RPMI8226 (cell line): ENCODE results near the gene SKAP2.
A peak's percentile ranks its signal among the peaks of the same experiment; 100 is the strongest.

Experiments used
- DNase-seq: peaks from one replicate; pipeline ENCODE4 v3.0.0-alpha.2; 2015

SKAP2 gene

DNA sequence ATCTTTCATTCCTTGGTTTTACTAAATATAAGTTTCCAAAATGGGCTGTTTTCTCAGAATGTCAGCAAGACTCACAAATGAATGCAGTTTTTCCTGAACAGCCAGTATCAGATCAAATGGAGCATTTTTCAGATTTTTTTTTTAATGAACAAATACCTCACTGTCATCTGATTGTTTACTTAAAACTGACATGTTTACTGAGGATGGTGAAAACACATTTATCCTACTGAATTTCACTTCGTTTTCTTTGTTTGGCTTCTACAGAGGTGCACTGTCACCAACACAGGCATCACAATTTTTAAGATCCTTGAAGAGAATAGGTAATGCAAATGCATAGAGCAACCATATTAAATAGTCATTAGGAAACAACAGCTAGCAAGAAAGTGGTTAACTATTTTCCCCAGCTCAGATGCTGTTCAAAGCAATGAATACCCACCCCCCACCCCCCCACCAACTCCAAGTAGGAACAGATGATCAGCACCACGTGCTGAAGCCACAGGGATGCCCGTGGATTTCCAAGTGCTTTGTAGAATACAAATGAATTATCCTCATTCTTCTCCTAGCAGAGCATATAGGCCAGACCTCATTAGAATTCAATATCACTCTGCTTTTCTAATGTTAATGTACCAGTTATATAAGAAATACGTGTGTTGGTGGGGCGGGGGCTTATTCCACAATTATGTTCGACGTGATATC is 205.9 kb downstream of the SKAP2 start:
- no peak for DNase-seq

DNA sequence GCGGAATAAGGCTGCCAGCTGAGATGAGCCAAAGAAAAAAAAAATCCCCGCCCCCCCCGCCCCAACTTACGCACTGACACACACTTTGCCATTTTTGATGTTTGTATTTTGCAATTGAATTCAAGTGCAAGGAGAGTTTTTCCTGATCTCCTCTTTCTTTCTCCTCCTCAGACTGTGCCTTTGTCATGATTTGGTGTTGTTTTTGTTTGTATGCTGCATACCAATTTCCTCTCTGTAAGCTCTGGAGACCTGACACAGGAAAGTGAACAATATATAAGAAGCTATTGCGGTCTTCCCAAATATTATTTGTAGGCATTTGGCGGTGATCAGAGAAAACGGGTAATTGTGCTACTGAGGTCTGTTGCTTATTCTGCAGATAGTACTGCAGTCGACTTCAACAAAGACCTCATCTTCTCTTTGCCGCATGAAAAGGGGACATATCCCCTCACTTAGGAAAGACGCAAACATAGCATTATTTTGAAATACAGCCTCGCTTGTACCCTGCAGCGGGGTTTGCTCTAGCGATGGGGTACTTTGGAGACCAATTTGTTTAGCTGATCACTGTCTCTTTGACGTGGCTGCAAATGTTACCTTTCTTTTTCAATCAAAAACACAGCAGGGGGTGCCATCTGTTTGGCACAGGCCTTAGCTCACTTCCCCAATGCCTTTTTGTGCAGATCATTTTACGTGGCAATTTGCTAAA is 206.6 kb downstream of the SKAP2 start:
- no peak for DNase-seq

DNA sequence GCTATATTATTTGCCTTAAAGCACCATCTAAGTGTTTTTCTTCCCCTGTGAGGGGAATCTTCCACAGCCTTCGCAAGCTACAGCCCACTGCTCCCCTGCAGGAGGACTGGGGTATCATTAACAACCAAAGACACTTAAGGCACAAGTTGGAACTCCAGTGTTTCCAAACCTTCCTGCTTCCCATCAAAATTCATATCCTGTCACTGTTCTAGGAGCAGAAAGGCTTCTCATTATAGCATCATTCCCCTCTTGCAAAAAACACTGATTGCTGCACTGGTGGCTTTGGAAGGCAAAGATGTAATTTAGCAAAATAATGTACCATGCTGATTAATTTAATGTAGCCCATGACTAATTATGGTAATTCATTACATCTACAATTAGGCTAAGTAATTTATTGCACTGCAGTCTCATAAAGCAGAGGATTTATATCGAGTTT is 207.2 kb downstream of the SKAP2 start:
- DNase-seq = no peak

DNA sequence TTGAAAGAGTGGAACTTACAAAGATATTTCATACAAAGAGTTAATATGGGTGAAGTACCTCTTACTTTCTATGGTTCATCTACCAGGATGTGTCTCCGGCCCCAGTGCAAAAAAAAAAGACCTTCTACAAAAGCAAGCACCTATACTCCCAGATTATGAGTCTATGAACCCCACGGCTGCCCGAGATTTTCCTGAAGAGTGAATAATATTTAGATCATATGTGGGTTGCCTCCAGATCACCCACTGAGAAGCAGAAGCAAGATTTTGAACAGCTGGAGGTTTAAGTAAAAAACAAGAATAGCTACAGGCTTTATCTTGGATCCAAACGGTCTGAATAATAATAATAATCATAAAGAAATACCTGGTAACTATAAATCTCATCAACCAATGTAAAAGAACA is 207.7 kb downstream of the SKAP2 start:
- DNase-seq = no peak

DNA sequence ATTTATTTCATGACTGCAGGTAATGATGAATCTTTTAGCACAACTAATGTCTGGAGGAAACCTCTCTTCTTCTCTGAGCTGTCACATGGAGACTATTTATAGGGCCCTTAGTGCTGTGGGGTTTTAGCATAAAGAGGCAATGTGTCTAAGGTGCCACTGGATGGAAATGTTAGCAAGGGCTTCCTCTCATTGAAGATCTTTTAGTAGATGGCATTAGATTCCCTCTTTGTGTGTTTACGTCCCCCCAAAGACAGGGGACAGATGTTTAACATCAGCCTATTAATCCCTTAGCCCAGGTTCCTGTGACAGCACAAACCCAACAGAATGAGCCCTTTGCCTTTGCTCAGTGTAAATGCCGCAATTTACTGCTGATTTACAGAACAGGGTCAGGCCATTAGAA is 208.6 kb downstream of the SKAP2 start:
- DNase-seq = no peak

DNA sequence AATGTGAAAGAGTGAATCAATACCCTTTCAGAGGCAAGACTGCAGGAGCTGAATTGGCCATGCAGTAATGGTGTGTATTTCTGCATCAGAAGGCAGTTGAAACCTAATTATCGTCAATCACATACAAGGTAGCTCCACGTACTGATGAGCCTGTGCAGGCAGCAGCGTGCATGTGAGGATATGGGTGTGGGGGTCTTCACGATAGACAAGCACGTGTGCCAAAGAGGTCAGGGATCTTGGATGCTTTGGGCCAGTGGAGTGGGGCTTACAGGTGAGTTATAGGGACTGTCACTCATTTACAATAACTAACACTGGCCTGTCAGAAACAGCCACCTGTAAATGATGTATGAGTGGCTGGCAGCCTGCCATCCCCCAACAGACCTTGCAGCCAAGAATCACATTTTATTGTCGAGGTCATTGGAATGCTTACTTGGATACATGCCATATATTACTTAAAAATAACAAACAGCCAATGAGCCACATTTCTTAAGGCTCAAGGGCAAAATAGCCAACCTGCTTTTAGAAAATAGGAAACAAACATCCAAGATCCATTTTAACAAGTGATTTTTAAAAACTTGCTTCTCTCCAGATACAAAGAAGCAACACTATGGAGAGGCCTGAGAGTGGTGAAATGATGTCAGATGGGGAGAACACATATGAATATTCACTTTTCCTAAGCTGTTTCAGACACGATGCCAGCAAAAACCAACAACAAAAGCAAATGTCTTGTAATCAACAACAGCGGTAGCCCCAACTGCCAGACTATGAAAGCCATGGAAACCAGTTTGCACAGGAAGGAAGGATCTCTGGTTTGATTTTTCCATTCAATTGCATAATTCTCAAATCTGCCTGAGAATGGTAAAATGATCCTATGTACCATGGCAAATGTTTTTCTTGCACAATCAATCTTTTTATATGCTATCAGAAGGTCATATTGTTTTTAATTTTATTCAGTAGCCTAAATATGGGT is 210.7 kb downstream of the SKAP2 start:
- DNase-seq = peak; percentile 60

DNA sequence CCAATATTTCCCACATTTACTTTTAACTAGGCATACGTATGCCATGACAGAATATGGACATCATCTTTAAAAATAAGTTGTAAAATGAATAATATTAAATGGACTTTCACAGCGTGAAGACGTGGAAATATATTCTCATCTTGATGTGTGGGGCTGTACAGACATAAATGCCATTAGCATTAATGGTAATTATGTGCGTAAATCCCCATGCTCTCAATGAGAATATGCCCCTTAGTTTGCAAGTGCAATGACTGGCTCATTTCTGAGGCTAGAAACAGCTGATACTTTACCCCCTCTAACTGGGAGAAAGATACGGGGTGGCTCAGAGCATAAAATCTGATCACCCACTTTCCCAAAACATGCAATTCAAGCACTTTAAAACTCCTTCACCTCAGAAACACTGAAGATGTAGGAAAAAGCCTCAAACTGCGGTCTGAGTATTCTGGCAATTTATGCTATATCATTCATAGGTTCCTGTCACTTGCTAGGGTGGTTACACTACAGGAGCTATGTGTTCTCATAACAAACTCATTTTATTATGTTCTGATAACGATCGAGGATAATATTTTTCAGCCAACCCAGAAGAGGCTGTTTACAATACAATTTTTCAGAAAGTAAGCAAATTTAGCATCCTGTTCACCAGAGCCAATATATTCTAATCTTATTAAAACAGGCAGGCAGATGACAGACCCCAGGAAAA is 211.8 kb downstream of the SKAP2 start:
- no peak for DNase-seq

DNA sequence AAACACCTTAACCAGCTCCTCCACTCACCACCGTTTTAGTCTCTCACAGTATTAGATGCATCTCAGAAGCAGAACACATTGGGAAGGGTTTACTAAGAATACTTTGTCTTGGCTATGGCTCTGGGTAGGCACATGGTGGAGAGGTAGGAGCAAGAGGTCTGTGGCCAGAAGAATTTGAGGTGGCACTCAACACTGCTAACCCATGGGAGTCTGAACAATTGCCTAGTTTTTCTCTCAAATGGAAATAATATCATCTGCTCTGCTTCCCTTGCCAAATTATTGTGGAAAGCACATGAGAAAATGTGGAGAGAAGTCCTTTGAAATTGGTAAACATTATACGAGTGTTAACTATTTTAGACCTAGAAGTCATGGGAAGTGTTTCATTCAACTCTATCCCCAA is 214.3 kb downstream of the SKAP2 start:
- DNase-seq = no peak

DNA sequence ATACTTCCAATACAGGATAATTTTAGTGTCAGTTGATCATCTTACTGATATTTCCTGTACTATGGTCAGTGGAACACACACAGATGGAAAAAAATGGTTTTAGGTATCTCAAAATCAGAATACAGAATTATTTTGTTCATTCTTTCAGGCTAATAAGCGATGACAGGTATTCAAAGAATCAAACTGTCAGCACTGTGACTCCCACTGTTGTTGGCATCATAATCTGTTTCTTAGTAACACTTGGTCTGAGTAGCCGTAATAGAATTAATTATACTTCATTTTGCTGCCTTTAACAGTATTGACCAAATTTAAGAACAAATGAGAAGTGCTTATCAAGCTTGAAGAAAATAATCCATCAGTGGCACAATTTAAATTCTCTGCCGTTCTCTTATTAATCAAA is 215.0 kb downstream of the SKAP2 start:
- no peak for DNase-seq

DNA sequence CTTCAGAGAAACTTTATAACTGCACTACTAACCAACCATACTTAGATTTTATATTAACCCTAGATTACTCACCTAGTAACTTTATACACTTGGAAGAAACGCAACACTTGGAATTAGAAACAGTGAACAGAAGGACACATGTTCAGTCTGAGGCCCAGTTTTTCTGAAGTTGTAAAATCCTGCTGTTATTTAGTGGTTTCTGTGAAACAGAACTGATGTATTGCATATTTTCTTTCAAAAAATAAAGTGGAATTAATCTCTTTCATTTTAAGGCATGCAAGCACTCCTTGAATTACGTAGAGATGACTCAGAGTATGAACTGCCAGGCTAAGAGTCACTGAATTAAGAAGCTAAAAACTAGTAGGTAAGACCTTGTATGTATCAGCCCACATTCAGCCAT is 215.8 kb downstream of the SKAP2 start:
- no peak for DNase-seq

DNA sequence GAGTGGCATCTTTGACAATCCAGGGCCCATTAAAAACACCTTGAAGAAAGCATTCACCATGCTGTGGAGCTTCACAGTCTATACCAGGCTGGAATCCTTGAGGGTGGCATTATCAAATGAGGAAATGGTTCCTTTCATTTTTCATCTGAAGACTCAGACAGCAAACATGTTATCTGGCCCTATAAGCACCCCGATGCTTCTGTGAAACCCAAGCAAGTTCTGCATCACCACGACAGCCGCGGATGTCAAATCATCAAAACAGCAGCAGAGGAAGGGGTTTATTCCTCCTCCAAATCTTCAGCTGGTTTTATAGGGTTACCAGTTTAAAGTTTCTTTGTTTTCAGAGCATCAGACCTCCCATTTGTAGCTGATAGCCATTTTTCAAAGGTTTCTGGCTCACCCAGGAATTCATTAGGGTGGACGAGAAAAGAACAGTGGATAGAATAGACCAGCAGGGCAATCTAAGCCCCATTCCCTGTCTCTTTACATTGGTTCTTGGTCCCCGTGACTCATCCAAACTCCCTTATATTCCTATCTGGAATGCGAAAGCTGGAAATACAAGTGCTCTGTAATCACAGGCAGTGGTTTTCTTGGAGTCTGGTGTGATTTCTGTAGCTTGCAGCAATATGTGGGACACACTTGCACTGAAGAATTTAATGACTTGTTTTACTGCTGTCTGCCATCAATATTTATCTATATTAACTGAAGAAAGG is 217.9 kb downstream of the SKAP2 start:
- DNase-seq = no peak

DNA sequence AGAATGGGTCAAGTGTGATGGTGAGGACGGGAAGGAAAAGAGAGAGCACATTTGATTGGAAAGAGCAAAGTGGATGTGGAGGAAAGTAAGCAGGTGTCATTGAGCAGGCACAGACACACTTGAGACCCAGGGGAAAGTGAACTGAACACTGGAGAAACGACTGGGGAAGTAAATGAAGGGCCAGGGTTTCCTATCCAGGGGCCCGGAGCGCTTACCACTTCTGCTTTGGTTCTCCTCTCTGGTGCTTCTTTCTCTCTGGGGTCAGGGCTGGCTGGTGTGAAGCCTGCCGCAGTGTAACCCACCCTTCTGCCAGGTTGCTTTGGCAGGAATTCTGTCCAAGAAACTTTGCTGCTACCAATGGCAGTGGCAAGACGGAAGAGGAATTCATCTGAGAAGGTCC is 219.3 kb downstream of the SKAP2 start:
- no peak for DNase-seq

DNA sequence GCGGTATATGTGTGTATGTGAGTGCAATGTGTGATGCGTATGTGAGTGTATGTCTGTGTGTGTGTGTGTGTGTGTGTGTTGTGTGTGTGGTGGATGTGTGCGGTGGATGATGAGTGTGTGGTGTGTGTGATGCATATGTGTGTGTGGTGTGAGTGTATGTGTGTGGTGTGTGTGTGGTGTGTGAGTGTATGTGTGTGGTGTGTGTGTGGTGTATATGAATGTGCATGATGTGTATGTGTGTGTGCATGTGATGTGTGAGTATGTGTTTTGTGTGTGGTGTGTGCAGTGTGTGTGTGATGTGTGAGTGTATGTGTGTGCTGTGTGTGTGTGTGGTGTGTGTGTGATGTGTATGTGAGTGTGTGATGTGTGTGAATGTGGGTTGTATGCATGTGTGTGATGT is 222.0 kb downstream of the SKAP2 start:
- no peak for DNase-seq

DNA sequence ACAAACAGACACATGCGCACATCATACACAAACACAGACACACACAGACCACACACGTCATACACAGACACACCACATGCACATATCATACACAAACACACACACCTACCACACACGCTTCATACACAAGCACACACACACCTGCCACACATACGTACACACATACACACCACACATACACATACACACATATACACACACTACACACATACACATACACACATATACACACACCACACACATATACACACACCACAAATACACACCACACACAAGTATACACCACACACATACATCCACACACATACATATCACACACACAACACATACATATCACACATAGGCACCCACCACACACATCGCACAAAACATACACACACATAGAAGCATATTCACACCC is 224.7 kb downstream of the SKAP2 start:
- DNase-seq = no peak

DNA sequence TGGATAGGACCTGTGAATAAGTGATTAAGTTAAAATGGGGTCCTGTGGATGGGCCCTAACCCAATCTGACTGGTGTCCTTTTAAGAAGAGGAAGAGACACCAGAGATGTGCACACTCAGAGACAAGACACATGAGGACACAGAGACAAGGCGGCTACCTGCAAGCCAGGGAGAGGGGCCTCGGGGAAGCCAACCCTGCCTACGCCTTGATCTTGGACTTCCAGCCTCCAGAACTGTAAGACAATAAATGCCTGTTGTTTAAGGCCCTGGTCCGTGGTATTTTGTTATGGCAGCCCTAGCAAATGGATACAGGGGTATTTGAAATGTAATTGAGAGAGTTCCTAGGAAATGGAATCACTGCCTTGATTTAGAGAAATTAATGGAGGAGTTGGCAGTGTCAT is 225.3 kb downstream of the SKAP2 start:
- no peak for DNase-seq

DNA sequence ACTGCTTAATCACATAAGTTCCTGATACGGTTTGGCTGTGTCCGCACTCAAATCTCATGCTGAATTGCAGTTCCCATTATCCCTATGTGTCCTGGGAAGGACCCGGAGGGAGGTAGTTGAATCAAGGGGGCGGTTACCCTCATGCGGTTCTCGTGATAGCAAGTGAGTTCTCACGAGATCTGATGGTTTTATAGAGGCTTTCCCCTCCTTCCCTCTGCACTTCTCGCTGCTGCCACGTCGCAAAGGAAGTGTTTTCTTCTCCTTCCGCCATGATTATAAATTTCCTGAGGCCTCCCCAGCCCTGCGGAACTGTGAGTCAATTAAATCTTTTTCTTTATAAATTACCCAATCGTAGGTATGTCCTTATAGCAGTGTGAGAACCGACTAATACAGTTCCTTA is 226.2 kb downstream of the SKAP2 start:
- DNase-seq = no peak

DNA sequence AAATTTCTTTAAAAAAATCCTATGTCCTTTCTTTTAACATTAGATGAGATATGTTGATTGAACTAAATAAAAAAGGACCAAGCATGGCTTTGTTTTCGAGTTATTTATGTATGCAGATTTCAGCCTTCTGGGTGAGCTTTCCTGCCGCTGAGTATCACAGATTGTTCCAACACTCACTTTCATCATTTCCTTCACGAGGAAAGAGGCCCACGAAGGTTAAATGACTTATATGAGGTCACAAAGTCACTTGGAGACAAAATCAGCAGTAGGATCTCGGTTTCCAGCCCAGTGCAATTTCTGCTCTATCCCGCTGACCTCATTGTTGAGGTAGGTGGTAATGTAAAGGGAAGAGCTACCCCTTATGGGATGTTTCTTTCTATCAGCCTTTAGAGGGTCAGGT is 226.8 kb downstream of the SKAP2 start:
- DNase-seq = no peak

DNA sequence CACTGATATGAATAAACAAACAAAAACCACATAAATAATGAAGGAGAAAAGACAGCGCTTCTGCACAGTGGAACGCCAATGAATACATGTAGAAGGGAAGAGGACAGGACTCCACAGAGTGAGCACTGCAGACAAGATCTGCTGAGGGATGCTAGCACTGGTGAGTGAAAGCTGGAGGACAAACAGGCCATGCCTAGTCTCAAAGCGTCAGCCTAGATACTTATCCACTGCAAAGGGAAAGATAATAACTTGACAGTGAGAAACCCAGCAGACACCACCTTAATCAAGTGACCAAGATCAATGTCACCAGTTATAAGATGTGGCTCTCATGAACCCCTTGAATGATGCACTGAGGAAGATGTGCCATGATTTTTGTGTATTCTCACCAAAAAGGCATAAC is 227.6 kb downstream of the SKAP2 start:
- DNase-seq = no peak

DNA sequence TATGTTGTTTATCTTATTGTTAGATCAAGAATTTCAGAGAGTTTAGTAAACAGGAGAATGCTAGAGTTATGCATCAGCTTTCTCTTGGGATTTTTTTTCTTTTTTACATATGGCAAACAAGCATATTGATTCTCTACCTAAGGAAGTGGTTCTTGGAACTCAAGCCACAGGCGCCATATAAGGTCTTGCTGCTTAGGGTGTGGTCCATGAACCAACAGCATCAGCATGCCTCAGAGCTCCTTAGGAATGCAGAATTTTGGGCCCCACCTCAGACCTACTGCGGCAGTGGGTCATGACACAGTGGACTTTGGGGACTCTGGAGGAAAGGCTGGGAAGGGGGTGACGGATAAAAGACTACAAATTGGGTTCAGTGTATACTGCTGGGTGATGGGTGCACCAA is 230.8 kb downstream of the SKAP2 start:
- no peak for DNase-seq

DNA sequence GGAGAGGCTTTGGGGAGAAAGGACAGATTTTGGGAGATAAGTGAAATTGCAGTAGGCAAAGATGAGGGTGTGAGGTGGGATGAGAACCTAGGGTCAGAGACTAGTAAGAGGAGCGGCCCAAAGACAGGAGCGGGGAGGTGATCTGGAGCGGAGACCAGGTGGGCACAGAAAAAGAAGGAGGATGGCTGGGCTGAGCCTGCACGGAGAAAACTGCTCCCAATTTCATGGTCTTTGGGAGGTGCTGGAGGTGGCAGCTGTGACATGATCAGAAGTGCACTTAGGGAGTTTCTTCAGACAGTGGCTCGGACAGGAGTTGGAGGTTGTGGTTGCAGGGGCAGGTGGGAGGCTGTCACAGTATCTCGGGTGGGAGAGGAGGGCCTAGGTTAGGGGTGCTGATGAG is 232.8 kb downstream of the SKAP2 start:
- no peak for DNase-seq

DNA sequence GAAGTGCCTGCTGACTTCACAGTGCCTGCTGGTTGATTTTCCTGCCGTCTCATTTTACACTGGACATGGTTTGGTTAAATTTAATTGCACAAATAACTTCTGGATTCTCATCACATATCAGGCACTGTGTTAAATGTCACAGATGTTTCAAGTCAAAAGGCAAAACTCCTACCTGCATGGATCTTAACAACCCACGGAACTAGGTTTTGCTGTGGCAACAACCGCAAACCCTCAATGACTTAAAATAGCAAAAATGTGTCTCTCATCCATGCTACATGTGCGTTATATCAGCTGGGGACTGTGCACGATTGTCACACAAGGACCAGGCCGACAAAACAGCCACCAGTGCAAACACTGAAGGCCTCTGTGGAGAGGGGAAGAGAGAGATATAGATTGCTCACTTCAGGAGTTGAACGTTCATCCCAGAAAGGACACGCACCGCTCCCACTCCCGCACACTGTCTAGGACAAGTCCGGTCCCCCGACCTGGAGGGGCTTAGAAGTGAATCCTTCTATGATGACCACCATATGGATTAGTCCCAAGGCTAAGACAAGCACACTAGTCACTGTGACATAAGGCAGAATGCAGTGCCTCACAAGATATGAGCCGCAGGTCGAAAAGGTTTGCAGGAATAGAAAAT is 233.3 kb downstream of the SKAP2 start:
- DNase-seq = no peak

DNA sequence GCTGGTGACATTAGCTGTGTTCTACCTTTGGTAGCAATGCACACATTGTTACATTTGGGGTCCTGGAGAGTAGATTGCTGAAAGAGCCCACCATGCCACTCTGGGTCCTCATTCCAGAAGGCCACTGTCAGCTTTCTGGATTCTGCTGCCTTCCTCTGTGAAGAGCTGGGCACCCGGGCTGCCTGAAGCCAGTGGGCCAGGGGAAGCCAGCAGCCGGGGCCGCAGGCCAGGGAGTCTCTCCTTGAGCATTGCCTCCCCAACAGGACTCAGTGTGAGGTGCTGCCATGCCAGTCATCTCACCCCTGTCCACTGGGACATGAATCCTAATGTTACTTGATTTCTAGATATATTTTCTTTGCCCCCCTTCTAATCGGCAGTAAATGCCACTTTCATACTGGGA is 234.0 kb downstream of the SKAP2 start:
- no peak for DNase-seq
